SH-SY5Y (cell line): ENCODE measurements around the gene NUP214.

Experiments
- GATA2 ChIP-seq: IDR thresholded peaks from 2 replicates; pipeline ENCODE4 v1.6.1; 2011; ENCODE audit warnings: mild to moderate bottlenecking, low read depth, low read length
- GATA3 ChIP-seq: IDR thresholded peaks from 2 replicates; pipeline ENCODE4 v1.6.1; 2011; ENCODE audit warnings: low read depth, mild to moderate bottlenecking, low read length, moderate library complexity

- TF ChIP-seq GATA2, result no peak
- TF ChIP-seq GATA3, result no peak
Observed at GRCh38 chr9:131270171-131271015, 145.0 kb downstream of the NUP214 start.
